Measurements from ENCODE around the gene PDPK1.

GRCh38 chr16:2513405-2514332 is 24.2 kb upstream of the PDPK1 start, which contains the start of gene ATP6V0C:
- TF ChIP-seq, protein P1, sequence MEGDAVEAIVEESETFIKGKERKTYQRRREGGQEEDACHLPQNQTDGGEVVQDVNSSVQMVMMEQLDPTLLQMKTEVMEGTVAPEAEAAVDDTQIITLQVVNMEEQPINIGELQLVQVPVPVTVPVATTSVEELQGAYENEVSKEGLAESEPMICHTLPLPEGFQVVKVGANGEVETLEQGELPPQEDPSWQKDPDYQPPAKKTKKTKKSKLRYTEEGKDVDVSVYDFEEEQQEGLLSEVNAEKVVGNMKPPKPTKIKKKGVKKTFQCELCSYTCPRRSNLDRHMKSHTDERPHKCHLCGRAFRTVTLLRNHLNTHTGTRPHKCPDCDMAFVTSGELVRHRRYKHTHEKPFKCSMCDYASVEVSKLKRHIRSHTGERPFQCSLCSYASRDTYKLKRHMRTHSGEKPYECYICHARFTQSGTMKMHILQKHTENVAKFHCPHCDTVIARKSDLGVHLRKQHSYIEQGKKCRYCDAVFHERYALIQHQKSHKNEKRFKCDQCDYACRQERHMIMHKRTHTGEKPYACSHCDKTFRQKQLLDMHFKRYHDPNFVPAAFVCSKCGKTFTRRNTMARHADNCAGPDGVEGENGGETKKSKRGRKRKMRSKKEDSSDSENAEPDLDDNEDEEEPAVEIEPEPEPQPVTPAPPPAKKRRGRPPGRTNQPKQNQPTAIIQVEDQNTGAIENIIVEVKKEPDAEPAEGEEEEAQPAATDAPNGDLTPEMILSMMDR (IDR thresholded peaks at IDR 0.05): no peak
- TF ChIP-seq EZH2 (IDR thresholded peaks at IDR 0.05) (no peak), EZH2phosphoT487 (IDR thresholded peaks at IDR 0.05) (no peak)
